ENCODE results near the gene SNORC. TPM values are rescaled to one million over a fixed set of nuclear protein-coding genes. Genes with fewer than 3 reads are reported as not detected.
A peak's percentile ranks its signal among the peaks of the same experiment; 100 is the strongest.

The SNORC gene
- total and polyA plus RNA-seq, 2 of the 13 experiments (the other 11 are each of a cell fraction or from before 2014, with no cell fraction given), result 59.1 to 86.1 TPM

DNA sequence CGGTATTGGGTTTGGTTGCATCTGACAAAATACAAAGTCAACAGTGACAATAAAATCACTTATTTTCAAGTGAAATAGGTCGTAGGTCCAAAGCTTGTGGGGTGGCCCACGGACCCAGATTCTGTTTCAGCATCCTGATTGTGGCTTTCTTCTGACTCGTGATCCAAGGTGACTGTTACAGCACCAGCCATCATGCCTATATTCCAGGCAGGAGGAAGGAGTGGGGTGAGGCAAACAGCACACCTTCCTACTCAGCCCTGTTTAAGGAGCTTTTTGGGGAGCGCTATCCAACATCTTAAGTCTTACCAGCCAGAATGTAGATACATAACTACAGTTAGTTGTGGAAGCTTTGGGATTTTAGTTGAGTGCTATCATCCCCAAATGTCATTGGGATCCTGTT is 8.7 kb upstream of the SNORC start (continued):
- TF ChIP-seq ZMYM3 (CRISPR knock-in tag; IDR thresholded peaks at IDR 0.05) (peak; percentile 64; the same call in 1 of the 2 replicates), ZNF761 (CRISPR knock-in tag; conservative IDR thresholded peaks at IDR 0.05) (no peak), CHCHD3 (CRISPR knock-in tag; IDR thresholded peaks at IDR 0.05) (no peak), ESRRA (CRISPR knock-in tag; IDR thresholded peaks at IDR 0.05; ENCODE audit: low read depth) (no peak), ZNF766 (CRISPR knock-in tag; IDR thresholded peaks at IDR 0.05; ENCODE audit: borderline replicate concordance) (no peak), EED (CRISPR knock-in tag; IDR thresholded peaks at IDR 0.05) (no peak), GLI4 (CRISPR knock-in tag; IDR thresholded peaks at IDR 0.05; ENCODE audit: borderline replicate concordance) (no peak), ZNF143 (CRISPR knock-in tag; IDR thresholded peaks at IDR 0.05) (no peak)
- TF ChIP-seq, protein P1, sequence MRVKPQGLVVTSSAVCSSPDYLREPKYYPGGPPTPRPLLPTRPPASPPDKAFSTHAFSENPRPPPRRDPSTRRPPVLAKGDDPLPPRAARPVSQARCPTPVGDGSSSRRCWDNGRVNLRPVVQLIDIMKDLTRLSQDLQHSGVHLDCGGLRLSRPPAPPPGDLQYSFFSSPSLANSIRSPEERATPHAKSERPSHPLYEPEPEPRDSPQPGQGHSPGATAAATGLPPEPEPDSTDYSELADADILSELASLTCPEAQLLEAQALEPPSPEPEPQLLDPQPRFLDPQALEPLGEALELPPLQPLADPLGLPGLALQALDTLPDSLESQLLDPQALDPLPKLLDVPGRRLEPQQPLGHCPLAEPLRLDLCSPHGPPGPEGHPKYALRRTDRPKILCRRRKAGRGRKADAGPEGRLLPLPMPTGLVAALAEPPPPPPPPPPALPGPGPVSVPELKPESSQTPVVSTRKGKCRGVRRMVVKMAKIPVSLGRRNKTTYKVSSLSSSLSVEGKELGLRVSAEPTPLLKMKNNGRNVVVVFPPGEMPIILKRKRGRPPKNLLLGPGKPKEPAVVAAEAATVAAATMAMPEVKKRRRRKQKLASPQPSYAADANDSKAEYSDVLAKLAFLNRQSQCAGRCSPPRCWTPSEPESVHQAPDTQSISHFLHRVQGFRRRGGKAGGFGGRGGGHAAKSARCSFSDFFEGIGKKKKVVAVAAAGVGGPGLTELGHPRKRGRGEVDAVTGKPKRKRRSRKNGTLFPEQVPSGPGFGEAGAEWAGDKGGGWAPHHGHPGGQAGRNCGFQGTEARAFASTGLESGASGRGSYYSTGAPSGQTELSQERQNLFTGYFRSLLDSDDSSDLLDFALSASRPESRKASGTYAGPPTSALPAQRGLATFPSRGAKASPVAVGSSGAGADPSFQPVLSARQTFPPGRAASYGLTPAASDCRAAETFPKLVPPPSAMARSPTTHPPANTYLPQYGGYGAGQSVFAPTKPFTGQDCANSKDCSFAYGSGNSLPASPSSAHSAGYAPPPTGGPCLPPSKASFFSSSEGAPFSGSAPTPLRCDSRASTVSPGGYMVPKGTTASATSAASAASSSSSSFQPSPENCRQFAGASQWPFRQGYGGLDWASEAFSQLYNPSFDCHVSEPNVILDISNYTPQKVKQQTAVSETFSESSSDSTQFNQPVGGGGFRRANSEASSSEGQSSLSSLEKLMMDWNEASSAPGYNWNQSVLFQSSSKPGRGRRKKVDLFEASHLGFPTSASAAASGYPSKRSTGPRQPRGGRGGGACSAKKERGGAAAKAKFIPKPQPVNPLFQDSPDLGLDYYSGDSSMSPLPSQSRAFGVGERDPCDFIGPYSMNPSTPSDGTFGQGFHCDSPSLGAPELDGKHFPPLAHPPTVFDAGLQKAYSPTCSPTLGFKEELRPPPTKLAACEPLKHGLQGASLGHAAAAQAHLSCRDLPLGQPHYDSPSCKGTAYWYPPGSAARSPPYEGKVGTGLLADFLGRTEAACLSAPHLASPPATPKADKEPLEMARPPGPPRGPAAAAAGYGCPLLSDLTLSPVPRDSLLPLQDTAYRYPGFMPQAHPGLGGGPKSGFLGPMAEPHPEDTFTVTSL (CRISPR knock-in tag; IDR thresholded peaks at IDR 0.05; ENCODE audit: borderline replicate concordance), result 0 out of 2 replicates have a peak, but pooled peaks have one; percentile 23
- TF ChIP-seq, protein P2, sequence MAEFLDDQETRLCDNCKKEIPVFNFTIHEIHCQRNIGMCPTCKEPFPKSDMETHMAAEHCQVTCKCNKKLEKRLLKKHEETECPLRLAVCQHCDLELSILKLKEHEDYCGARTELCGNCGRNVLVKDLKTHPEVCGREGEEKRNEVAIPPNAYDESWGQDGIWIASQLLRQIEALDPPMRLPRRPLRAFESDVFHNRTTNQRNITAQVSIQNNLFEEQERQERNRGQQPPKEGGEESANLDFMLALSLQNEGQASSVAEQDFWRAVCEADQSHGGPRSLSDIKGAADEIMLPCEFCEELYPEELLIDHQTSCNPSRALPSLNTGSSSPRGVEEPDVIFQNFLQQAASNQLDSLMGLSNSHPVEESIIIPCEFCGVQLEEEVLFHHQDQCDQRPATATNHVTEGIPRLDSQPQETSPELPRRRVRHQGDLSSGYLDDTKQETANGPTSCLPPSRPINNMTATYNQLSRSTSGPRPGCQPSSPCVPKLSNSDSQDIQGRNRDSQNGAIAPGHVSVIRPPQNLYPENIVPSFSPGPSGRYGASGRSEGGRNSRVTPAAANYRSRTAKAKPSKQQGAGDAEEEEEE (CRISPR knock-in tag; IDR thresholded peaks at IDR 0.05; ENCODE audit: borderline replicate concordance), result no peak
